OCI-LY7 (cell line): ENCODE measurements around the gene F9. TPM values are rescaled to one million over a fixed set of nuclear protein-coding genes. Genes with fewer than 3 reads are reported as not detected.

Experiments used
- BruUV-seq: library from RNA; stranded (reverse); fragments of 400-500 nt; replicated peaks from 2 replicates; lab custom pipeline; 2021; lab: Mats Ljungman, UMichigan
- CTCF ChIA-PET: fragments of 300-600 bp; sonication (Branson Sonifier 250); formaldehyde crosslinking; loops from one replicate; lab custom pipeline; 2022; ENCODE audit warnings: antibody characterized with exemption; ENCODE audit not compliant: unreplicated experiment; lab: Charles Lee
- POLR2A ChIA-PET: fragments of 300-600 bp; sonication (Branson Sonifier 250); formaldehyde crosslinking; loops from one replicate; lab custom pipeline; 2022; ENCODE audit warnings: antibody characterized with exemption; lab: Charles Lee
- DNase-seq: peaks from one replicate; pipeline ENCODE4 v3.0.0-alpha.2; 2015; ENCODE audit warnings: low spot score
- H2AFZ ChIP-seq: fragments of 200-600 bp; sonication (generic), shearing (Covaris generic); 2 replicates; pipeline ENCODE4 v1.6.1; 2014; ENCODE audit warnings: mild to moderate bottlenecking, antibody characterized with exemption, low read length, moderate library complexity
- H3K27ac ChIP-seq: fragments of 200-600 bp; sonication (generic); 2 replicates; pipeline ENCODE4 v1.5.1; 2014; ENCODE audit warnings: mixed run types, low read depth, mild to moderate bottlenecking, moderate library complexity, low read length, inconsistent platforms; ENCODE audit not compliant: poor library complexity, severe bottlenecking
- H3K36me3 ChIP-seq: fragments of 200-600 bp; sonication (generic); 2 replicates; pipeline ENCODE4 v1.6.1; 2014; ENCODE audit warnings: mild to moderate bottlenecking, antibody characterized with exemption, low read length, moderate library complexity, mixed read lengths; ENCODE audit not compliant: insufficient read depth
- H3K4me1 ChIP-seq: fragments of 200-600 bp; sonication (generic); 2 replicates; pipeline ENCODE4 v1.5.1; 2014; ENCODE audit warnings: mild to moderate bottlenecking, low read length; ENCODE audit not compliant: insufficient read depth, poor library complexity, severe bottlenecking
- H3K4me2 ChIP-seq: fragments of 200-600 bp; sonication (generic); 2 replicates; pipeline ENCODE4 v1.6.1; 2014; ENCODE audit warnings: mild to moderate bottlenecking, low read length
- H3K4me3 ChIP-seq: fragments of 200-600 bp; sonication (generic); 2 replicates; pipeline ENCODE4 v1.5.1; 2014; ENCODE audit warnings: mild to moderate bottlenecking, low read depth, low read length; ENCODE audit not compliant: poor library complexity, severe bottlenecking
- H3K79me2 ChIP-seq: fragments of 200-600 bp; sonication (generic); 2 replicates; pipeline ENCODE4 v1.6.1; 2016; ENCODE audit warnings: low read depth, mild to moderate bottlenecking, low read length, moderate library complexity, mixed read lengths; ENCODE audit not compliant: insufficient read depth
- H3K9me2 ChIP-seq: fragments of 200-600 bp; sonication (generic); 2 replicates; pipeline ENCODE4 v1.6.1; 2016; ENCODE audit warnings: mild to moderate bottlenecking, low read length, mixed read lengths; ENCODE audit not compliant: insufficient read depth
- H3K9me3 ChIP-seq: fragments of 200-600 bp; sonication (generic); 2 replicates; pipeline ENCODE4 v1.6.1; 2014; ENCODE audit warnings: mild to moderate bottlenecking, mixed run types, low read length, mixed read lengths
- H4K20me1 ChIP-seq: fragments of 200-600 bp; sonication (generic); 2 replicates; pipeline ENCODE4 v1.6.1; 2014; ENCODE audit warnings: mild to moderate bottlenecking, antibody characterized with exemption, low read length, moderate library complexity, mixed read lengths; ENCODE audit not compliant: insufficient read depth
- CTCF ChIP-seq: fragments of 200-600 bp; sonication (generic); conservative IDR thresholded peaks from 2 replicates; pipeline ENCODE4 v1.5.1; 2014; ENCODE audit warnings: mild to moderate bottlenecking, antibody characterized with exemption, low read length, moderate library complexity, mixed read lengths
- EZH2phosphoT487 ChIP-seq: fragments of 200-600 bp; sonication (generic); IDR thresholded peaks from 2 replicates; pipeline ENCODE4 v1.6.1; 2018; ENCODE audit warnings: low read depth, borderline replicate concordance, mild to moderate bottlenecking, mixed run types, antibody characterized with exemption, low read length, moderate library complexity, mixed read lengths
- intact Hi-C: fragments of 100-400 bp; cut with micrococcal nuclease; formaldehyde crosslinking; loops from one replicate; pipeline ENCODE4 v1.10.0; 2022; ENCODE audit not compliant: unreplicated experiment
- total RNA-seq, 2 experiments: library from RNA; depleted of rRNA in 1 of 2; stranded (reverse); fragments of >200 nt in 1 of 2; shearing (Covaris generic) in 1 of 2; gene quantifications; 2 replicates each; pipeline ENCODE4 v1.2.3, GENCODE V29; 2014 to 2022

F9 gene
- total RNA-seq, 2 experiments from 2014 or later = not detected

- intact Hi-C loops = loop anchor here (1.0 to 10.0 kb wide), 3 partner anchors 167 to 785 kb away; no protein-coding TSS in a partner anchor
- Histone ChIP-seq H4K20me1 (no peaks in the 10 kb centered on the region), H3K4me1 (peaks cover 20% of the 10 kb centered on the region)
Observed at GRCh38 chrX:139559383-139560042, 29.0 kb downstream of the F9 start.

GRCh38 chrX:139560221-139560620 lies 29.7 kb downstream of the F9 start:
- H3K9me3 ChIP-seq = no peaks in the 10 kb centered on the region
- DNase-seq = no peak
- H3K9me2 ChIP-seq = no peaks in the 10 kb centered on the region
- BruUV-seq = no TSS peak
- no peaks in the 10 kb centered on the region for H3K79me2 ChIP-seq
- peaks cover 13% of the 10 kb centered on the region for H3K4me1 ChIP-seq
- intact Hi-C loops = loop anchor here (10.0 kb wide), 1 partner anchor 785 kb away; no protein-coding TSS in a partner anchor
- POLR2A ChIA-PET = no interaction called here
- H4K20me1 ChIP-seq = no peaks in the 10 kb centered on the region
- CTCF ChIA-PET = interaction anchor here (1.0 kb wide), 1 partner anchor 373 kb away, joined by 3 read pairs; the partner anchor contains the start of gene ATP11C
- H2AFZ ChIP-seq = no peak overlapping the region
- no peak overlapping the region for H3K27ac ChIP-seq
- TF ChIP-seq EZH2phosphoT487 (no peak), CTCF (no peak)
- H3K4me2 ChIP-seq = no peak overlapping the region
- no peaks in the 10 kb centered on the region for H3K36me3 ChIP-seq
- H3K4me3 ChIP-seq = no peak overlapping the region

More at GRCh38 chrX:139559383-139560042, 29.0 kb downstream of the F9 start:
- DNase-seq = peak; percentile 76
- no peak for TF ChIP-seq EZH2phosphoT487
- peak; percentile 77 for TF ChIP-seq CTCF
- CTCF ChIA-PET = interaction anchor here (1.0 kb wide), 1 partner anchor 373 kb away, joined by 3 read pairs; the partner anchor contains the start of gene ATP11C
- no peak overlapping the region for H3K4me3 ChIP-seq
- no peaks in the 10 kb centered on the region for H3K79me2 ChIP-seq
- H3K9me2 ChIP-seq = no peaks in the 10 kb centered on the region
- no peaks in the 10 kb centered on the region for H3K9me3 ChIP-seq
- no peak overlapping the region for H3K27ac ChIP-seq
- POLR2A ChIA-PET = no interaction called here
- no peaks in the 10 kb centered on the region for H3K36me3 ChIP-seq
- no peak overlapping the region for H2AFZ ChIP-seq
- no TSS peak for BruUV-seq
- H3K4me2 ChIP-seq = no peak overlapping the region

- ChIA-PET POLR2A (no interaction called here), CTCF (no interaction called here)
- BruUV-seq = no TSS peak
- intact Hi-C loops = loop anchor here (10.0 kb wide), 1 partner anchor 788 kb away; no protein-coding TSS in a partner anchor
- Histone ChIP-seq H3K4me2 (no peak overlapping the region), H4K20me1 (no peaks in the 10 kb centered on the region), H3K9me2 (no peaks in the 10 kb centered on the region), H2AFZ (no peak overlapping the region), H3K79me2 (no peaks in the 10 kb centered on the region), H3K4me1 (peaks cover 4% of the 10 kb centered on the region), H3K9me3 (no peaks in the 10 kb centered on the region), H3K27ac (no peak overlapping the region), H3K36me3 (no peaks in the 10 kb centered on the region), H3K4me3 (no peak overlapping the region)
- TF ChIP-seq EZH2phosphoT487 = no peak
- no peak for TF ChIP-seq CTCF
- DNase-seq = no peak
Observed at GRCh38 chrX:139563251-139563650, 32.7 kb downstream of the F9 start.
